HepG2 (cell line): ENCODE data around the gene MLXIPL. TPM values are rescaled to one million over a fixed set of nuclear protein-coding genes. Genes with fewer than 3 reads are reported as not detected.
A peak's percentile ranks its signal among the peaks of the same experiment; 100 is the strongest.

Source experiments
- ATAC-seq: fragments of 200-7000 bp; cut with Tn5 transposase; 3 replicates; pipeline ENCODE4 v1.9.1; 2020; ENCODE audit warnings: mild to moderate bottlenecking, moderate library complexity
- BruUV-seq: library from RNA; stranded (reverse); fragments of 400-500 nt; replicated peaks from 2 replicates; lab custom pipeline; 2021; lab: Mats Ljungman, UMichigan
- CTCF ChIA-PET: fragments of 300-600 bp; formaldehyde crosslinking; extraction: SDS; loops from one replicate; lab custom pipeline; 2021; ENCODE audit warnings: low total read pairs, inconsistent platforms, low intra/inter-chr PET ratio; lab: Yijun Ruan, JAX
- POLR2A ChIA-PET: fragments of 350-600 bp; sonication (Branson Sonifier 250); formaldehyde crosslinking; loops from one replicate; lab custom pipeline; 2020; ENCODE audit warnings: antibody characterized with exemption, inconsistent platforms; lab: Yijun Ruan, JAX
- DNase-seq: peaks from one replicate; pipeline ENCODE4 v3.0.0-alpha.2; 2015; ENCODE audit warnings: low spot score
- FAIRE-seq: peaks from 3 replicates; lab custom pipeline; 2011; peaks lifted over from hg19 to GRCh38; lab: Jason Lieb, UNC
- H2AFZ ChIP-seq: one replicate; pipeline ENCODE4 v1.6.1; 2011; ENCODE audit warnings: low read length, inconsistent platforms
- H3K27ac ChIP-seq: fragments of 300-600 bp; 3 replicates; pipeline ENCODE4 v1.8.0; 2011; ENCODE audit warnings: mixed run types, mild to moderate bottlenecking, mixed read lengths, low read length, inconsistent platforms; ENCODE audit not compliant: insufficient read depth; ENCODE audit errors: extremely low read length
- H3K27me3 ChIP-seq, 2 experiments: fragments of 200-600 bp in 1 of 2; 2 replicates in 1 of 2; 3 replicates in 1 of 2; pipeline versions ENCODE4 v1.6.0 to v1.8.0; 2011; ENCODE audit warnings: low read length in 2 of 2, mild to moderate bottlenecking in 2 of 2, moderate library complexity in 2 of 2, inconsistent platforms in 1 of 2; ENCODE audit not compliant: insufficient read depth in 2 of 2, control insufficient read depth in 1 of 2
- H3K36me3 ChIP-seq, 2 experiments: fragments of 200-600 bp in 1 of 2; replicated peaks in 1 of 2; 2 replicates in 1 of 2; 3 replicates in 1 of 2; pipeline versions ENCODE4 v1.5.1 to v1.8.0; 2011; ENCODE audit warnings: low read length in 2 of 2, inconsistent platforms in 1 of 2; ENCODE audit not compliant: insufficient read depth in 2 of 2, control insufficient read depth in 1 of 2
- H3K4me1 ChIP-seq: 2 replicates; pipeline ENCODE4 v1.5.1; 2012; ENCODE audit warnings: low read length, inconsistent platforms; ENCODE audit not compliant: insufficient read depth
- H3K4me2 ChIP-seq: 2 replicates; pipeline ENCODE4 v1.6.0; 2011; ENCODE audit warnings: low read depth, low read length, inconsistent platforms
- H3K4me3 ChIP-seq, 3 experiments: fragments of 200-600 bp in 1 of 3; sonication (generic), shearing (Covaris generic) in 1 of 3; replicated peaks in 1 of 3; 2 replicates each; pipeline ENCODE4 v1.5.1; 2011 to 2016; ENCODE audit warnings: low read length in 3 of 3, inconsistent platforms in 2 of 3, low read depth in 2 of 3, mild to moderate bottlenecking in 2 of 3, control low read depth in 1 of 3, mixed read lengths in 1 of 3; ENCODE audit not compliant: insufficient read depth in 1 of 3
- H3K79me2 ChIP-seq: one replicate; pipeline ENCODE4 v1.6.1; 2011; ENCODE audit warnings: low read length, inconsistent platforms; ENCODE audit not compliant: insufficient read depth
- H3K9ac ChIP-seq: 2 replicates; pipeline ENCODE4 v1.6.0; 2011; ENCODE audit warnings: mild to moderate bottlenecking, low read depth, low read length, inconsistent platforms; ENCODE audit not compliant: insufficient read depth
- H3K9me3 ChIP-seq: 2 replicates; pipeline ENCODE4 v1.5.1; 2012; ENCODE audit warnings: mild to moderate bottlenecking, low read length
- H4K20me1 ChIP-seq: 2 replicates; pipeline ENCODE4 v1.6.0; 2011; ENCODE audit warnings: inconsistent platforms, mild to moderate bottlenecking, low read length, moderate library complexity; ENCODE audit not compliant: insufficient read depth
- AHDC1 ChIP-seq: sonication (generic); formaldehyde crosslinking; IDR thresholded peaks from 2 replicates; pipeline ENCODE4 v1.5.1; 2020; ENCODE audit warnings: mild to moderate bottlenecking, missing genetic modification reagents, borderline replicate concordance
- ATAD3A ChIP-seq: sonication (generic); formaldehyde crosslinking; IDR thresholded peaks from 2 replicates; pipeline ENCODE4 v1.4.0; 2020; ENCODE audit warnings: missing genetic modification reagents
- NFE2L2 ChIP-seq: fragments of 150-350 bp; IDR thresholded peaks from 2 replicates; pipeline ENCODE4 v1.6.1; 2014; ENCODE audit warnings: low read length
- REPIN1 ChIP-seq: sonication (generic); formaldehyde crosslinking; IDR thresholded peaks from 2 replicates; pipeline ENCODE4 v1.8.0; 2022; ENCODE audit warnings: missing genetic modification reagents, low read depth, mild to moderate bottlenecking, borderline replicate concordance
- RNF2 ChIP-seq: fragments of 450-650 bp; conservative IDR thresholded peaks from 2 replicates; pipeline ENCODE4 v1.6.1; 2016; ENCODE audit warnings: low read depth
- RORA ChIP-seq: sonication (generic); formaldehyde crosslinking; IDR thresholded peaks from 2 replicates; pipeline ENCODE4 v1.5.0; 2020; ENCODE audit warnings: mild to moderate bottlenecking, missing genetic modification reagents, moderate library complexity
- SRSF4 ChIP-seq: fragments of 200-400 bp; formaldehyde crosslinking; IDR thresholded peaks from one replicate; pipeline ENCODE4 v1.6.1; 2018; ENCODE audit warnings: mild to moderate bottlenecking, low read depth, low read length, moderate library complexity; ENCODE audit not compliant: poor library complexity, severe bottlenecking
- ZNF777 ChIP-seq: sonication (generic); formaldehyde crosslinking; IDR thresholded peaks from 2 replicates; pipeline ENCODE4 v1.4.0; 2020; ENCODE audit warnings: missing genetic modification reagents
- ZNF850 ChIP-seq: sonication (generic); formaldehyde crosslinking; conservative IDR thresholded peaks from 2 replicates; pipeline ENCODE4 v1.9.0; 2021; ENCODE audit warnings: mild to moderate bottlenecking, missing genetic modification reagents
- WGBS: methylation state at CpG from one replicate; pipeline ENCODE4 v1.1.6; 2017; ENCODE audit warnings: low lambda C conversion rate; 5-methylcytosine and 5-hydroxymethylcytosine counted together
- in situ Hi-C: cut with HindIII; loops from 2 replicates; pipeline ENCODE4 v1.10.0; 2017; ENCODE audit warnings: low pct_unique_long_range_greater_than_20kb; ENCODE audit not compliant: extremely low pct_ligation_motif_present
- intact Hi-C: fragments of 100-400 bp; cut with micrococcal nuclease; formaldehyde crosslinking; loops from one replicate; pipeline ENCODE4 v1.10.0; 2022; ENCODE audit not compliant: unreplicated experiment
- polyA plus RNA-seq, 8 experiments: library from polyadenylated mRNA; depleted of rRNA in 3 of 8; stranded (reverse) in 7 of 8; unstranded in 1 of 8; fragments of >200 nt; fragmentation: Illumina TruSeq in 4 of 8; extraction: Trizol in 4 of 8; gene quantifications; 2 replicates each; pipeline versions ENCODE4 v1.2.1 to v1.2.3, GENCODE V29; 2011 to 2016; ENCODE audit warnings: low read depth in 4 of 8, missing spikeins in 1 of 8, mixed read lengths in 1 of 8; ENCODE audit not compliant: insufficient read depth in 1 of 8
- total RNA-seq, 5 experiments: library from RNA; depleted of rRNA; stranded (reverse); fragments of >200 nt; fragmentation: Illumina TruSeq; extraction: Trizol; gene quantifications; 2 replicates each; pipeline ENCODE4 v1.2.3, GENCODE V29; 2016; ENCODE audit warnings: low read depth in 1 of 5

Gene MLXIPL
- total and polyA plus RNA-seq, 2 of the 13 experiments (the other 11 are each of a cell fraction or from before 2014, with no cell fraction given) = 51.6 to 60.1 TPM

- TF ChIP-seq AHDC1 (CRISPR knock-in tag) = no peak
- TF ChIP-seq ZNF850 (CRISPR knock-in tag) = no peak
These were observed 64.0 kb downstream of the MLXIPL start (continued) for GRCh38 chr7:73560109-73560835.

- POLR2A ChIA-PET = interaction anchor here (1.0 to 2.5 kb wide), 6 partner anchors 12 to 158 kb away, joined by 3 to 16 read pairs (median 5); partner anchors contain the start of genes BAZ1B and TBL2
- Histone ChIP-seq H3K9me3 (no peaks in the 10 kb centered on the region), H3K27me3 (no peaks in the 10 kb centered on the region; a peak in 1 of 5 replicates), H3K79me2 (peaks cover 27% of the 10 kb centered on the region), H3K4me1 (peaks cover 57% of the 10 kb centered on the region), H3K36me3 (peaks cover 0 to under 1% of the 10 kb centered on the region in 2 experiments; a peak in 3 of 5 replicates), H4K20me1 (peaks cover 5% of the 10 kb centered on the region; the same call in 1 of the 2 replicates), H3K27ac (peak within 1 kb of the TSS; percentile 98), H2AFZ (no peak within 1 kb of the TSS), H3K4me2 (peak within 1 kb of the TSS; percentile 89), H3K4me3 (peak within 1 kb of the TSS; percentile 86 to 94 (median 90)), H3K9ac (peak within 1 kb of the TSS; percentile 94)
- intact Hi-C loops (loop anchor here (5.0 kb wide), 1 partner anchor 35 kb away; the partner anchor contains the start of gene BAZ1B), in situ Hi-C loops (no loop called here)
- BruUV-seq = TSS peak; percentile 86
- CTCF ChIA-PET = no interaction called here
- DNase-seq (peak; percentile 44), ATAC-seq (peak; percentile 36), FAIRE-seq (no peak)
- 17% methylated on average over 12 of the region's 83 CpGs for WGBS
- TF ChIP-seq RNF2 = peak; percentile 88; the same call in 1 of the 2 replicates
- TF ChIP-seq ATAD3A (CRISPR knock-in tag) = no peak
- peak; percentile 83 for TF ChIP-seq REPIN1 (CRISPR knock-in tag)
- TF ChIP-seq NFE2L2 = no peak
- TF ChIP-seq ZNF777 = peak; percentile 63
- TF ChIP-seq RORA (CRISPR knock-in tag) = no peak
- TF ChIP-seq SRSF4 = no peak
These were observed 66.7 kb downstream of the MLXIPL start, which contains the start of gene BCL7B for GRCh38 chr7:73557397-73558257. Gene BCL7B (minus strand): TSS chr7:73557690. CDS start chr7:73557578, 112 bp downstream.
